HG03066 (cell line): ENCODE results near the gene SLC37A1.

ENCODE experiments used
- ATAC-seq: cut with Tn5 transposase; IDR thresholded peaks from one replicate; pipeline ENCODE4 v1.9.1; 2021; ENCODE audit warnings: low read depth; ENCODE audit not compliant: unreplicated experiment

Gene SLC37A1

DNA sequence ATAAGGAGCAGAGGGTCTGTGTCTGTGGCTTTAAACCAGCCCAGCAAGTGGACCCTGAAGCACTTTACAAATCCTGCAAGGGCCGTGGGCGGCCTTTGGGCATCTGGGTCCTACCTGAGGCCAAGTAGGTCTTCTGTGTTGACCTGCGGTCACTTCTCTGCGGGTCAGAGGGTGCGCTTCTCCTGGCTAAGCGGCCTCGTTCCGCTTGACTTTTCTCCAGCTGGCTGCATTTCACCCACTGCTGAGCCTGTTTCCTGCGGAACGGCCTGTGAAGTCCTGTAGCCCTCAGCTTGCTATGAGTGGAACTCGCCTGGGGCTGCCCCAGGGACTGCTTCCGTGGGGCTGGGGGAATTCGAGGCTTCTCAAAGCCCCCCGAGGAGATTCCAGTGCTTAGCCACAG, 43.3 kb downstream of the SLC37A1 start:
- ATAC-seq = no peak

DNA sequence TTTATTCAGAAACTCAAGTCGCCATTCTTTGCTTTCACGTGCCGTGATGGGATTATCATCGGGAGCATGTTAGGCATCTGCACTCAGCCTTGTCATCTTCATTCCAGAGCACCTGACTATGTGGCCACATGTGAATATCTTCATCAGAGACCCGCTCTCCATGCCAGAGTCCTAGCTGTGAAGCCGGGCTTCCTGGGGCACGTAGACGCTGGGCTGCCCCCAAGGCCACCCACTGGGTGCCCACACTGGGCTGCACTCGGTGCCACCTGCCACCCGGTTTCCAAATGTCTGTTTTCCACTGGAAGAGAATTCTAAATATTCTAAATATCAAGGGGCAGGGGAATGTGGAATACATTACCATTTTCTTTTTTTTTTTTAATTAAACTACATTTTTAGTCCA, 43.8 kb downstream of the SLC37A1 start:
- no peak for ATAC-seq

DNA sequence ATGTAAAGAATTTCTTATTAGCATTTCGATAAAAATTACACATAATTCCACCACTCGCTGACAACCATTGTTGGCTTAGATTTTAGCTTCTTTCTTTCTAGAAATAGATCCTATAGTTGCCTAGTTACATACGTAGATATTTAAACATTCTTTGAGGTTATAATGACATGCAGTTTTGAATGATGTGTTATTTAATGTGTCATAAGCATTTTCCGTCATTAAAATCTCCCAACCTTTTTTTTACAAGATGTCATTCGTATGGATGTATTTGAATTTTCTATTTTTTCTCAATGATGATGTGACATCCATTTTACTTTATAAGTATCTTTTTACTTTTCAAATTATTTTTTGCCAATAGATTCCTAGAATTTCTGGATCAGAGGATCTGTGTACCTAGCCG, 44.7 kb downstream of the SLC37A1 start:
- no peak for ATAC-seq

DNA sequence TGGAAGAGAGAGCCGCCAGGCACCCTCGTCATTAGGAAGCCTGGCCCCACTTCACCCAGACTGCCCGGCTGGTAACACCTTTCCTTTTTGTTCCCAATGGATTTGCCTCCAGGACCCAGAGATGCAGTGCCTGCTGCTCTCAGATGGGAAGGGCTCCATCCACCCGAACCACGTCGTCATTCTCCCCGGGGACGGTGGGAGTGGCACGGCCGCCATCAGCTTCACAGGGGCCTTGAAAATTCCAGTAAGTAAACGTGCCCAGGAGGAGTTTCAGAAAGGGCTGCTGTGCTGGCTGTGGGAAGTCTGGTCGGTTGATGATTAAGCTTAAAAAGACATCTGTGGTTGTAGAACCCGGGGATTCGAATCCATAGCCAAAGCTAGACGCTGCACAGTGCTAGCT, 45.2 kb downstream of the SLC37A1 start:
- ATAC-seq = no peak

DNA sequence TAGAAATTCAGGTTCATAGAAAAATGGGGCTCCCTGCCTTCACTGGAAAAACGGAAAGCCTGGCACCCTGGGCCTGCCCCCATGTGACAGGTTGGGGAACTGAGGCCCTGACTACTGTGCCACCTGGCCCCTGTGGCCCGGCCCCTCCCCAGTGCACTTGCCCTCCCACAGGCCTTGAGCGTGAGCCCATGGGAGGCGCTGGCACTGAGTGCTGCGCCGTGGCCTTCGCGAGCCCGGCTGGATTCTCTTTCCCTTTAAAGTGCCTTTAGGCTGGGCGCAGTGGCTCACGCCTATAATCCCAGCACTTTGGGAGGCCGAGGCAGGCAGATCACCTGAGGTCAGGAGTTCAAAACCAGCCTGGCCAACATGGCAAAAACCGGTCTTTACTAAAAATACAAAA, 45.7 kb downstream of the SLC37A1 start:
- no peak for ATAC-seq

DNA sequence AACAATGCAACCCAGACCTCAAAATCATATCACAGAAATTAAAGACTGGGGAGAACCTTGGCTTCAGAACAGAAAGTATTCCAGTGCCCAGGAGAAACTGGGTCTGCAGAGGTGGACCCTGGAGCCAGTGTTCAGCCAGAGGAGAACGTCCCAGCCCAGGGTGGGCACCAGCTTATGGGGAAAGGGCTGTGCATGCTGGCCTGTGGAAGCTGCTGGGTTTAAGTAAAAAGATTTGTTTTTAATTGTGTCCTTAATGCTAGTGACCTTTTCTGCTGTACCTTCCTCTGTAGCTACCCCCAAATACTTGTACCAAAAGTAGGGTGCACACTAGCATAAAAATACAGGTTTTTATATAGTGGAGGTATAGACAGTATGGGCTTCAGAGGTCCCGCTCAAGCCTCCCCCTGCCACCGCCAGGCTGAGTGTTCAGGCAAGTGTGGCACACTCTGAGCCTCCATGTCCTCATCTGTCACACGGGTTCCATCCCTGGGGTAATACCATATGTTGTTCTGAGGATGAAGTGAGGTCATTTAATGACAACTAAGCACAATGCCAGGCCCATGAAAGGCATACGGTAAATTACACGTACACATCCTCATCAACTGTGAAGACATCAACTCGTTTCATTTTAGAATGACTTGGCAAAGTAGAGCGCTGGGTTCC, 47.0 kb downstream of the SLC37A1 start:
- ATAC-seq = no peak

DNA sequence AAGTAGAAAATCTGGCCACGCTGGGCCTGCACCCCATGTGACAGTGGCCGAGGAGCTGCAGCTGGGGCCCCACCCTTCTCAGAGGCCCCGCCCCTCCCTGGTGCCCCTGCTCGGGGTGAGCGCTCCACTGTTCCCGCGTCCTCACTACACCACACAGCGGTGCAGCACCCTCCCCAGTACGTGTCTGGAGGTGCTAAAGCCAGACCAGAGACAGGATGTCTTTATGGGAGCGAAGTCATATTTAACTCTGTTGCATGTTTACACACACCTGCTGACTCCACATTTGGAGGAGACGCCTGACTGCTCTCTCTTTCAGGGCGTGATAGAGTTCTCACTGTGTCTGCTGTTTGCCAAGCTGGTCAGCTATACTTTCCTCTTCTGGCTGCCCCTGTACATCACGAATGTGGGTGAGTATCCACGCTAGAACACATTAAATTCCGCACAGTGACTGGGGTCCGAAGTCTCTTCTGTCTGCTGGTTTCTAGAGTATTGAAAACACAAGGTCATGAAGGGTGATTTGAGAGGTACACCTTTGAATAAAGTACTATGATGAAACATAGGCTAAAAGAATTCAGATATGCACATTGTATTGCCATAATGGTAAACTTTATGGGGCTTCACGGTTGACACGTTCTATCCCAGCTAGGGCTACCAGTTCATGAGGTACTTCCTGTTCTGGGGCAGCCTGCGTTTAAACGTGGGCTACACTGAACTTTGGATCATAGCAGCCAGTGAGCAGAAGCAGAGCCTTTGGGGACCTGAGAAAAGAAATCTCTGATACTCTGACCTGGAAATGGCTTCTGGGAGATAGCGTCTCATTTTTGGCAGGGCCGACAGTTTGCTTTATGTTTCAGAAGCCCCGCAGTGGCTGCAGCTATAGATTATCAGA, 48.4 kb downstream of the SLC37A1 start:
- peak; percentile 82 for ATAC-seq

DNA sequence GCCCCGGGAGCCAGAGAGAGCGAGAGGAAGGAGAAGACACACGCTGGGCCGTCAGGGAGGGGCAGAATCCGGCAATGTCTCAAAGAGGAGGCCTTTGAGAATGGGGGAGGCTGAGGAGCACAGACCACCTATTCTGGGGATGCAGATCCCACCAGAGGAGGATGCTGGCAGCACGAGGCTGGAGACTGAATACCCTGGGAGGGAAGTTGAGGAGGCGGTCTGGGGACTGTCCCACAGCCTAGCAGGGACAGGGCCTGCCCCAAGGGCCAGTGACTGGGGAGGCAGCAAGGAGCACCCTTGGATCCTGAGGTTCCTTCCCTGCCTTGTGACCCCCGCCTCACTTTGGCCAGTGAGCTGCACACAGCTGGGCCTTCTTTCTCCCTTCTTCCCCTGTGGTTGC, 49.2 kb downstream of the SLC37A1 start:
- no peak for ATAC-seq

DNA sequence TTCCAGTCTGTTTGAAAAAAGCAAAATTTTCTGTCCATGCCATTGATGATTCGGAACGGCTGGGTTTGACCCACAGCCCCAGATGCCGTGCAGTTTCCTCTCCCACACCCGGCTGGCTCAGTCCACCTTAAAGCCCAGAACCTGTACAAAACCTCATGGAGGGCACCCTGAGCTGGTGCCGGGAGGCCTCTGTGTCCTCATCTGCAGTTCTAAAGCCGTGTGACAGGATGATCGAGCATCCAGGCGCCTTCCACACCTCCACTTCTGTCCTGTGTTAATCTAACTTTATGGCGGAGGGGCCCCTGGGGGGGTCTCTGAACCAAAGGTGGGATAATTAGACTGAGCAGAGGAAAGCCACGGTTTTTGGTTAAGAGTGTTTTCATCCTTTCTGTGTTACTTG, 49.6 kb downstream of the SLC37A1 start:
- ATAC-seq = no peak

DNA sequence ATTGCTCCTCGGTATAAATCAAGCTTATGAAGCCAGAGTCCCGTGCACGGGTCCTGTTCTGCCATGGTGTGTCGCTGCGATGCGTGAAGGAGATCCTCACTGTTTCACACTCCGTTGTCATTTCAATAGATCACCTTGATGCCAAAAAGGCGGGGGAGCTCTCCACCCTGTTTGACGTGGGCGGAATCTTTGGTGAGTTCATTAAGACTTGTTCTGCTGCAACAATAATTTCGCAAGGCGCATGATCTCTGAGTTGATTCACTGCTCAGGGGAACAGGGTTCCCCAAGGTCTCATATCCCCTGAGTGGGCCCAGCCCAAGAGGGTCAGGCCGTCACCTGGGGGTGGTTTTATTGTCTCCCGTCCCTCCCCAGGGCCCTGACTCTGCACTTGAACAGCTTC, 50.0 kb downstream of the SLC37A1 start:
- no peak for ATAC-seq

DNA sequence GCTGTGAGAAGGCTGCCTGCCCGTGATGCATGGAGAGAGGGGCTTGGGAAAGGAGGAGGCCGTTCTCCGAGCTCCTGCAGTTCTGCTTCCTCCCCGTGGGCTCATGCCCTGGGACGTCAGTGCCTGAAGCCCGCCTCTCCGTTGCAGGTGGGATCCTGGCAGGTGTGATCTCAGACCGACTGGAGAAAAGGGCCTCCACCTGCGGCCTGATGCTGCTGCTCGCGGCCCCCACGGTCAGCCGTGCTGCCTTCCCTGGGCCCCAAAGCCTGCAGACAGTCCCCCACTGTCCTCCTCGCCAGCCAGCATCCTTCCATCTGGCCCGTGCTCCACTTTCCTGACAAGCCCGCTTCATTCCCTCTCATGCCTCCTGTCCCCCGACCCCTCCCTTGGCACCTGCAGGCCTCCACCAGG, 50.9 kb downstream of the SLC37A1 start:
- ATAC-seq = no peak

DNA sequence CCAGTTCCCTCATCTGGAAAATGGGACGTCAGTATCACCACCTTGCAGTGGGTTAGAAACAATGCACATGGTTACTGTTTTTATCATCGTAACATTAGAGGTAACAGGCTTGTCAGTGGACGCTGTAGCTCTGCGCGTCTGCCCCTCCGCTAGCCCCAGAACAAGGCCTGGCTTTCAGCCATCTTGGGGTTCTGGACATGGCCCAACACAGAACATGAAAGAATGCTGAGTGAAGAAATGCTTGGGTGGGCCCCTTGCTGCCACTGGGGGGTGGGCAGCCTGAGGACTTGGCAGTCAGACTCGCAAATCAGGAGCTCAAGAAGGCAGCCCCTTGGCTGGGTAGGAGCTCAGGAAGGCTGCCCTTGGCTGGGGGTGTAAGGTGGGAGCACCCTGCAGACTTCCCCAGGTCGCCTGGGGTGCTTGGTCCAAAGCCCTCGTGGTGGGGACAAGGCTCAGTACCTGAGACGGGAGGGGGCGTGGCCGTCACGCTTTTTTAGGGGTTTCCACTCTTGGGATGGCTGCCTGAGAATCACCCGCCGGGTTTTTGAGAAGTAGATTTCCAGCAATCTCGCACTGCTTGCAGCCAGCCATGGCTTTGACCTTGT, 51.7 kb downstream of the SLC37A1 start:
- no peak for ATAC-seq

DNA sequence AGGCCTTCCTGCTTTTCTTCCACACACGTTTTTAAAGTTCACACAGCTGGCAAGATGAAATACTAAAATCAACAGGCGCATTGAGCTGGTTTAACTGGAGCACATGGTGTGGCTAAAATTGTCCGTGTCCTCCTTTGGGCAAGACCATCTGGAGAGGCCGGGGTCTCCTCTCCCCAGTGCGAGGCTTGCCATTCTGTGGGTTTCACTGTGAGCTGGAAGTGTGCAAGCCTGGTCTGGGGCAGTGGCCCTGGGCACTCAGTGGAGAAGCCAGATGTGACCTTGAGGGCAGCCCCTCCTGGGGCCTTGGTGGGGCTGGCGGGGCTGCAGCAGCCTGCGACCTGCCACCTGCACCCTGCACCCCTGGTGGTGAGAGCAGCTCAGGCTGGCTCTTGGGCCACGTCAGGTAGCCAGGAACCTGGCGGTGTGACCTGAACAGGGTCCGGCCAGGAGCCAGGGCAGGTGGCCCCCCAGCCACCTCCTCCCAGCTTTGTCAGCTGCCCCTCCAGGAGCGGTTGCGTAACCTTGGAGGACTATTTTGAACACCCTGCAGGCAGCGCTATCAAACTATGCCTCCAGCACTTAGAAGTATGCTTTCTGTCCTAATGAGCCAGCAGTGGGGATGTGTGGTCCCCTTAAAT, 52.4 kb downstream of the SLC37A1 start:
- no peak for ATAC-seq

DNA sequence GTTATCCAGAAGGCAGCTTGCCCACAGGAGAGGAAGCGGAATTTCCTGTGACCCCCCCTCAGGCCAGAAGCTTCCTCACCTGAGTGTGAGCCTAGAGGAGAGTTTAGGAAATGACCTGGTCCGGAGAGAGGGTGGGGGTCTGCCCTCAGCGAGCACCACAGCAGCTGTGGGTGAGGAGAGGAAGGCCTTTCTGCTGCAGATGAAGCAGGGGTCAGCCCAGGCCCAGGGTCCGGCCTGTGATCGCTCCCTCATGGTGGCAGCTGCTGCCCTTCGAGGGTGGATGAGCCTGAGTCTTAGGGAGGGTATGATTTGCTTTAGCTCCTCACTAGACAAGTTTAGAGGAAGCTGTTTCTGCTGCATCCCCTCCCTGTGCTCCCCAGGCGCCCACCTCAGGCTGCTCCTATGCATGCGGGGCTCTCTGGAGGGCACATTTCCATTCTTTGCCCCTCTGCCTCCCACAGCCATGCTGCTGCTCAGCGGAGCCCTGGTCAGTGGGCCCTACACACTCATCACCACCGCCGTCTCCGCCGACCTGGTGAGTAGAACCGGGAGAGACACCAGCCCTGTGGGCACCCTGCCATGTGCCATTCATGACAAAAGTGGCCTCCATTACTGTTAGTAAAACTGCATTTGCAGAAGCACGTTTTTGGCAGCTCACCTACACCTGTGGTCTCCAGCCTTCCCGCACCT, 53.0 kb downstream of the SLC37A1 start:
- ATAC-seq = no peak

DNA sequence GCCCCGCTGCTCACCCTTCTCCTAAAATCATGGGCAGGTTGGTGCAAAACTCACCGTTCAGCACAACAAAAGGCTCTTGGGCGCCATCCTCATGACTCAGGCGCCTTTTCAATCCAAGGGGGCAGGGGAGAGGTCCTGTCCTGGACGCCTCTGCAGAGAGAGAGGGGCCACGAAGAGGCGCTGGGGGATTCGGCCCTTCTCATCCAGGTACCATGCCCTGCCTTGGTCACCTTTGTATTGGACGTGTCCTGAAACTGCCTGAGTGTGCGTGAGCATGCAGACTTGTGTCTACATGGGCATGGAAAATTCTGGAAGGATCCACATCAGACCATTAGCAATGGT, 53.5 kb downstream of the SLC37A1 start:
- ATAC-seq = no peak

DNA sequence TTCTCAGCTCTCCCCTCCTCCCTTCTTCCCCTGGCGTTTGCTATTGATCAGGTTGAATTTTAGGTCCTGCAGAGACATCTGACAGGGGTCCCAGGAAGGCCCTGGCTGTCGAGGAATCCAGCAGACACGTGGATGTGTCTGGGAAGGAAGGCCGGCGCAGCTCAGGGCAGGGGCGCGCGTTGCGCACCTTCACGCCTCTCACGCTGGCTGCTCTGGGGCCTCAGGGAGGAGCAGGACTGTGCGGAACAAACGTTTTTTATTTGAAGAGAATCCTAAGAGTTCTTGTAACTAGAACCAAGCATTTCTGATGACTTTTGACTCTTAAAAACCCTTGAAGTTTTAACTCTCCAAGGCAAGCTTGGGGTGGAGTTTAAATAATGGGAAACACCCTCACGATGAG, 54.2 kb downstream of the SLC37A1 start:
- no peak for ATAC-seq

DNA sequence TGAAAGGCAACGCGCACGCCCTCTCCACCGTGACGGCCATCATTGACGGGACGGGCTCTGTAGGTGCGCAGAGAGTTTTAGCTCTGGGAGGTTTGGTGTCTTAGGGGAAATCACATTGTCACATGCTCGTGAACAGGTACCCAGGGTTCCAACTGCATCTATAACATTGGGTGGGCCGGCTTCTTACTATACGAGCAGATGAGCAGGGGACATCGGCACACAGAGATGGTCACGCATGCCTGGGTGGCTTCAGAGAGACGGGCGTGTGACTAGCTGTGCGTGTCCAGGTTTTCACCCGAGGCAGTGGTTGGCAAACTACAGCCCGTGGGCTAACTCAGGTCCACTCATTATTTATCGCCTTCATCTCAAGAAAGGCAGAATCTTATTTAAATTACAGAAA, 54.7 kb downstream of the SLC37A1 start:
- ATAC-seq = no peak

DNA sequence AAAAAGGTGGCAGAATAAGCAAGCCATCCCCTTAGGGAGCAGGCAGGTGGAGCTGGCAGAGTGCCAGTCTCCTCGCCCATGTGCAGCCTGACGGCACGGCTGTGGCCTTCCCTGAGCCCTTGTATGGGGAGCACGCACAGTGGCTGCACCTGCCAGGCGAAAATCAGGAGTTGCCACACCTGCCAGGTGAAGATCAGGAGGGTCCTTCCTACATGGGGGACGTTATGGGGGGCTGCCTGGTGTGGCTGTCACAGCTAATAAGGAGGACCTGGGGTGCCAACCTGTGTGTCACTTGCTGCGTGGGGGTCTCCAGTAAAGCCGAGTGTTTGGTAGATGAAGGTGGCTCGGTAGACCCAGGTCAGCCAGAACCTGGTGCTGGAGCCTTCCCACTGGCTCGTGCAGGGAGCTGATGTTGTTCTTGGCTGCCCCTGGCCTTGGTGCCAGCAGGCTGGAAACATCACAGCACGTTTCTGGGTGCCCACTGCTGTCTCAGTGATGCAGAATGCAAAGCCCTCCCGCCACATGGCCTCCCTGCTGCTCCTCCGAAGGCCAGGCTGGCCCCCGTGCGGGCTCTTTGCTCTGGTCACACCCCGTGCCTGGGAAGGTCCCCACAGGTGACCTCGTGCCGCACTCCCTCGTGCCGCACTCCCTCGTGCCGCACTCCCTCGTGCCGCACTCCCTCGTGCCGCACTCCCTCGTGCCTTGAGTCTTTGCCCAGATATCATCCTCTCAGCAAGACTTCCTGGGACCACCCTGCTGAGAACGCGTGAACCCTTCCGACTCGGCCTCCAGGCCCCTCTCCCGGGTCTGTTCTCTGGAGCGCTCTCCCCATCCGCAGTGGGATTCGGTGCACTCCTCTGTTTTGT, 55.4 kb downstream of the SLC37A1 start:
- ATAC-seq = no peak

DNA sequence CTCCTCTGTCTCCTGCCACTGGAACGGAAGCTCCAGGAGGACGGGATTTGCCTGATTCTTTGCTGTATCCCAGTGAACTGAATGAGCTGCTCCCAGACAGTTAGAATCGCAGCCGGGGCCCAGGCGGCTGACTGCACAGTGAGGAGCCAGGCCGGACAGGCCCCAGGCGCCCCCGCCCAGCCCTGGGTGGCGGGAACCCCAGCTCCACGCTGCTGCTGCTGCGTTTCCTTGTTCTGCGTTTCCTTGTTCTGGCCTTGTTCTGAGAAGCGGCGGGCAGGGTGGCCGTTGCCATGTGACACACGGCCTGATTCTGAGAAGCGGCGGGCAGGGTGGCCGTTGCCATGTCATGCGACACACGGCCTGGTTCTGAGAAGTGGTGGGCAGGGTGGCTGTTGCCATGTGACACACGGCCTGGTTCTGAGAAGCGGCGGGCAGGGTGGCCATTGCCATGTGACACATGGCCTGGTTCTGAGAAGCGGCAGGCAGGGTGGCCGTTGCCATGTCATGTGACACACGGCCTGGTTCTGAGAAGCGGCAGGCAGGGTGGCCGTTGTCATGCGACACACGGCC, 56.2 kb downstream of the SLC37A1 start:
- ATAC-seq = no peak

DNA sequence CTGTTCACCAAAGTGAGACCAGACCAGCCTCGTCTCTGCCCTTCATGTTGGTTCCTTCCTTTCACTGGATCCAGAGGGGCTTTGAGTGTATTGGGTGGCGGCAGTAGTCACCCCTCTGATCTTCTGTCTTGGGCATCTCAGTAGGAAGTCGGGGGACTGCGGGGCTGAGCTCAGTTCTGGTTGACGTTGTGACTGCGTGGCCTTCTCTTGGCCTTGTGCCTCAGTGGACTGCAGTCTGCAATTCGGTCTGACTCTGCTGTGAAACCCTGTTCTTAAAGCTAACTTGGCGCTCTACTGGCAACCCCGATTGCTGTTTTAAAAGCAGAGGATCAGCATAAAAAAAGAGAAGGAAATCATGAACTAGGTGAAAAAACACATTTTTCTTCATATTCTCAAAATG, 56.7 kb downstream of the SLC37A1 start:
- no peak for ATAC-seq
